GM12874 (cell line): Measurements from ENCODE around the gene UTP14C.

ENCODE experiments used
- CTCF ChIP-seq: IDR thresholded peaks from 2 replicates; pipeline ENCODE4 v1.5.1; 2011; ENCODE audit warnings: low read depth, mild to moderate bottlenecking, control low read depth, low read length, moderate library complexity; ENCODE audit not compliant: insufficient read depth

UTP14C gene

GRCh38 chr13:52024481-52024880 is at the start of gene UTP14C:
Gene UTP14C (plus strand): TSS chr13:52024691. CDS start chr13:52028805, 4,114 bp downstream.
- no peak for TF ChIP-seq CTCF

GRCh38 chr13:51976423-51976822 is 48.1 kb upstream of the UTP14C start:
- TF ChIP-seq CTCF, result no peak

GRCh38 chr13:51976890-51977289 is 47.6 kb upstream of the UTP14C start:
- no peak for TF ChIP-seq CTCF

- TF ChIP-seq CTCF, result no peak
Observed at GRCh38 chr13:51977625-51978024, 46.9 kb upstream of the UTP14C start.

- no peak for TF ChIP-seq CTCF
Observed at GRCh38 chr13:51978796-51979556, 45.5 kb upstream of the UTP14C start.

GRCh38 chr13:51980908-51981307 is 43.6 kb upstream of the UTP14C start:
- no peak for TF ChIP-seq CTCF

GRCh38 chr13:51981355-51981754 is 43.1 kb upstream of the UTP14C start:
- TF ChIP-seq CTCF, result no peak
